Measurements from ENCODE around the gene FADS3. TPM values are rescaled to one million over a fixed set of nuclear protein-coding genes. Genes with fewer than 3 reads are reported as not detected.

FADS3 gene
- total RNA-seq, 1 experiment from 2014 or later = 50.0 TPM

GRCh38 chr11:61885166-61885778 is 6.1 kb downstream of the FADS3 start:
- POLR2A ChIA-PET = no interaction called here
- H3K27me3 Mint-ChIP-seq (ENCODE audit: low read depth) = 0 out of 2 replicates have a peak, but pooled peaks cover 4% of the 10 kb centered on the region
- H3K27ac Mint-ChIP-seq = no peak overlapping the region
- DNase-seq (ENCODE audit: low spot score) (no peak), ATAC-seq (peak; percentile 27)
- no peaks in the 10 kb centered on the region; the same call in 1 of the 2 replicates for H3K9me3 Mint-ChIP-seq
- CTCF ChIA-PET = interaction anchor here (1.0 to 3.1 kb wide), 7 partner anchors 13 to 223 kb away, joined by 4 to 29 read pairs (median 12); no protein-coding TSS in a partner anchor
- no peaks in the 10 kb centered on the region; the same call in 1 of the 2 replicates for H3K36me3 Mint-ChIP-seq
- H3K4me3 Mint-ChIP-seq = no peak overlapping the region
- H3K4me1 Mint-ChIP-seq = peaks cover 22% of the 10 kb centered on the region
- no peak for TF ChIP-seq ZNF121 (CRISPR knock-in tag; IDR thresholded peaks at IDR 0.05)
- TF ChIP-seq MYBL2 (CRISPR knock-in tag; IDR thresholded peaks at IDR 0.05) = no peak
- TF ChIP-seq, protein P1, sequence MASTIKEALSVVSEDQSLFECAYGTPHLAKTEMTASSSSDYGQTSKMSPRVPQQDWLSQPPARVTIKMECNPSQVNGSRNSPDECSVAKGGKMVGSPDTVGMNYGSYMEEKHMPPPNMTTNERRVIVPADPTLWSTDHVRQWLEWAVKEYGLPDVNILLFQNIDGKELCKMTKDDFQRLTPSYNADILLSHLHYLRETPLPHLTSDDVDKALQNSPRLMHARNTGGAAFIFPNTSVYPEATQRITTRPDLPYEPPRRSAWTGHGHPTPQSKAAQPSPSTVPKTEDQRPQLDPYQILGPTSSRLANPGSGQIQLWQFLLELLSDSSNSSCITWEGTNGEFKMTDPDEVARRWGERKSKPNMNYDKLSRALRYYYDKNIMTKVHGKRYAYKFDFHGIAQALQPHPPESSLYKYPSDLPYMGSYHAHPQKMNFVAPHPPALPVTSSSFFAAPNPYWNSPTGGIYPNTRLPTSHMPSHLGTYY (CRISPR knock-in tag; IDR thresholded peaks at IDR 0.05) = no peak
- no peak for TF ChIP-seq ZNF532 (CRISPR knock-in tag; IDR thresholded peaks at IDR 0.05; ENCODE audit: borderline replicate concordance)
- TF ChIP-seq CREM (CRISPR knock-in tag; IDR thresholded peaks at IDR 0.05) = no peak
- TF ChIP-seq NFATC4 (CRISPR knock-in tag; IDR thresholded peaks at IDR 0.05) = no peak
- no peak for TF ChIP-seq HMGA2 (CRISPR knock-in tag; IDR thresholded peaks at IDR 0.05)
- TF ChIP-seq, protein P2, sequence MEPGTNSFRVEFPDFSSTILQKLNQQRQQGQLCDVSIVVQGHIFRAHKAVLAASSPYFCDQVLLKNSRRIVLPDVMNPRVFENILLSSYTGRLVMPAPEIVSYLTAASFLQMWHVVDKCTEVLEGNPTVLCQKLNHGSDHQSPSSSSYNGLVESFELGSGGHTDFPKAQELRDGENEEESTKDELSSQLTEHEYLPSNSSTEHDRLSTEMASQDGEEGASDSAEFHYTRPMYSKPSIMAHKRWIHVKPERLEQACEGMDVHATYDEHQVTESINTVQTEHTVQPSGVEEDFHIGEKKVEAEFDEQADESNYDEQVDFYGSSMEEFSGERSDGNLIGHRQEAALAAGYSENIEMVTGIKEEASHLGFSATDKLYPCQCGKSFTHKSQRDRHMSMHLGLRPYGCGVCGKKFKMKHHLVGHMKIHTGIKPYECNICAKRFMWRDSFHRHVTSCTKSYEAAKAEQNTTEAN (CRISPR knock-in tag; IDR thresholded peaks at IDR 0.05) = no peak
- TF ChIP-seq, protein P3, sequence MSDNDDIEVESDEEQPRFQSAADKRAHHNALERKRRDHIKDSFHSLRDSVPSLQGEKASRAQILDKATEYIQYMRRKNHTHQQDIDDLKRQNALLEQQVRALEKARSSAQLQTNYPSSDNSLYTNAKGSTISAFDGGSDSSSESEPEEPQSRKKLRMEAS (CRISPR knock-in tag; IDR thresholded peaks at IDR 0.05) = no peak
- TF ChIP-seq, protein P4, sequence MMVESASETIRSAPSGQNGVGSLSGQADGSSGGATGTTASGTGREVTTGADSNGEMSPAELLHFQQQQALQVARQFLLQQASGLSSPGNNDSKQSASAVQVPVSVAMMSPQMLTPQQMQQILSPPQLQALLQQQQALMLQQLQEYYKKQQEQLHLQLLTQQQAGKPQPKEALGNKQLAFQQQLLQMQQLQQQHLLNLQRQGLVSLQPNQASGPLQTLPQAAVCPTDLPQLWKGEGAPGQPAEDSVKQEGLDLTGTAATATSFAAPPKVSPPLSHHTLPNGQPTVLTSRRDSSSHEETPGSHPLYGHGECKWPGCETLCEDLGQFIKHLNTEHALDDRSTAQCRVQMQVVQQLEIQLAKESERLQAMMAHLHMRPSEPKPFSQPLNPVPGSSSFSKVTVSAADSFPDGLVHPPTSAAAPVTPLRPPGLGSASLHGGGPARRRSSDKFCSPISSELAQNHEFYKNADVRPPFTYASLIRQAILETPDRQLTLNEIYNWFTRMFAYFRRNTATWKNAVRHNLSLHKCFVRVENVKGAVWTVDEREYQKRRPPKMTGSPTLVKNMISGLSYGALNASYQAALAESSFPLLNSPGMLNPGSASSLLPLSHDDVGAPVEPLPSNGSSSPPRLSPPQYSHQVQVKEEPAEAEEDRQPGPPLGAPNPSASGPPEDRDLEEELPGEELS (CRISPR knock-in tag; IDR thresholded peaks at IDR 0.05) = no peak

- no peaks in the 10 kb centered on the region; the same call in 1 of the 2 replicates for H3K36me3 Mint-ChIP-seq
Observed at GRCh38 chr11:61883947-61884346, 7.4 kb downstream of the FADS3 start.

More at GRCh38 chr11:61883947-61884346, 7.4 kb downstream of the FADS3 start:
- DNase-seq (ENCODE audit: low spot score) = no peak
- peak; percentile 36; the same call in 1 of the 2 replicates for TF ChIP-seq USF2 (CRISPR knock-in tag; IDR thresholded peaks at IDR 0.05)
- TF ChIP-seq, protein P5, sequence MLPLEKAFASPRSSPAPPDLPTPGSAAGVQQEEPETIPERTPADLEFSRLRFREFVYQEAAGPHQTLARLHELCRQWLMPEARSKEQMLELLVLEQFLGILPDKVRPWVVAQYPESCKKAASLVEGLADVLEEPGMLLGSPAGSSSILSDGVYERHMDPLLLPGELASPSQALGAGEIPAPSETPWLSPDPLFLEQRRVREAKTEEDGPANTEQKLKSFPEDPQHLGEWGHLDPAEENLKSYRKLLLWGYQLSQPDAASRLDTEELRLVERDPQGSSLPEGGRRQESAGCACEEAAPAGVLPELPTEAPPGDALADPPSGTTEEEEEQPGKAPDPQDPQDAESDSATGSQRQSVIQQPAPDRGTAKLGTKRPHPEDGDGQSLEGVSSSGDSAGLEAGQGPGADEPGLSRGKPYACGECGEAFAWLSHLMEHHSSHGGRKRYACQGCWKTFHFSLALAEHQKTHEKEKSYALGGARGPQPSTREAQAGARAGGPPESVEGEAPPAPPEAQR (CRISPR knock-in tag; IDR thresholded peaks at IDR 0.05) = no peak
- no peak overlapping the region for H3K4me3 Mint-ChIP-seq
- H3K9me3 Mint-ChIP-seq = no peaks in the 10 kb centered on the region; the same call in 1 of the 2 replicates
- H3K27ac Mint-ChIP-seq = no peak overlapping the region
- peaks cover 32% of the 10 kb centered on the region for H3K4me1 Mint-ChIP-seq
- ChIA-PET POLR2A (no interaction called here), CTCF (interaction anchor here (2.1 to 3.1 kb wide), 4 partner anchors 13 to 198 kb away, joined by 8 to 29 read pairs (median 15); no protein-coding TSS in a partner anchor)
- ATAC-seq = no peak
- H3K27me3 Mint-ChIP-seq (ENCODE audit: low read depth) = no peaks in the 10 kb centered on the region
